Loucy (cell line): ENCODE measurements around the gene CHRNA5.

Source experiments
- EZH2phosphoT487 ChIP-seq: fragments of 200-600 bp; IDR thresholded peaks from 2 replicates; pipeline ENCODE4 v1.6.1; 2018; ENCODE audit warnings: antibody characterized with exemption, mild to moderate bottlenecking, moderate library complexity, borderline replicate concordance
- TF ChIP-seq, protein P1 (sequence below): fragments of 200-600 bp; sonication (generic); conservative IDR thresholded peaks from 2 replicates; pipeline ENCODE4 v1.5.1; 2014; ENCODE audit warnings: mild to moderate bottlenecking, antibody characterized with exemption, low read length

DNA sequence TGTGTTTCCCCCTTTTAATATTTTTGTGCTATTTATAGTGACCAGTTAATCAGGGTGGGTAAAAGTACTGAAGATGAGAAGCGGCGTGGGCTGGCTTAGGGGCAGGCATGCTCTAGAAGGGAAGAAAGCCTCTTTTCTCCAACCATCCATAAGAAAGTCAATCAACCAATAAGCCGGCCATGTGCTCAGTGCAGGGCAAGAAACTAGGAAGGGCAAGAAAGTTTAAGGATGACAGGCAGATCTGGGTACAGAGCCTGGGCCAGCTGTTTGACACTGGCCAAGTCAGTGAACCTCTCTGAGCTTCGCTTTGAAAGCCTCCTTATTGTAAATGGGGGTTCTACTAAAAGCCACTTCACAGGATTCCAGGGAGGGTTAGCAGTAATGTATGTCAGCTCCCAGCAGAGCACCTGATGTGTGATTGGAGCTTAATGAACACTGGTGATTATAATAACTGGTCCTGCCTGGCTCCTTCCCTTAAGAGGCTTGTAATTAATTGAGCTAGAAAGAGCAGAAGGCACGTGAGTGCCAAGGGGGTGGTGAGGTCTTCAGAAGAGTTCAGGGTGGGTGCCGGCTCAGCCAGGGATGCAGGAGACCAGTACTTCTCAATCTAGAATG lies 61.2 kb downstream of the CHRNA5 start:
- TF ChIP-seq, protein P1, sequence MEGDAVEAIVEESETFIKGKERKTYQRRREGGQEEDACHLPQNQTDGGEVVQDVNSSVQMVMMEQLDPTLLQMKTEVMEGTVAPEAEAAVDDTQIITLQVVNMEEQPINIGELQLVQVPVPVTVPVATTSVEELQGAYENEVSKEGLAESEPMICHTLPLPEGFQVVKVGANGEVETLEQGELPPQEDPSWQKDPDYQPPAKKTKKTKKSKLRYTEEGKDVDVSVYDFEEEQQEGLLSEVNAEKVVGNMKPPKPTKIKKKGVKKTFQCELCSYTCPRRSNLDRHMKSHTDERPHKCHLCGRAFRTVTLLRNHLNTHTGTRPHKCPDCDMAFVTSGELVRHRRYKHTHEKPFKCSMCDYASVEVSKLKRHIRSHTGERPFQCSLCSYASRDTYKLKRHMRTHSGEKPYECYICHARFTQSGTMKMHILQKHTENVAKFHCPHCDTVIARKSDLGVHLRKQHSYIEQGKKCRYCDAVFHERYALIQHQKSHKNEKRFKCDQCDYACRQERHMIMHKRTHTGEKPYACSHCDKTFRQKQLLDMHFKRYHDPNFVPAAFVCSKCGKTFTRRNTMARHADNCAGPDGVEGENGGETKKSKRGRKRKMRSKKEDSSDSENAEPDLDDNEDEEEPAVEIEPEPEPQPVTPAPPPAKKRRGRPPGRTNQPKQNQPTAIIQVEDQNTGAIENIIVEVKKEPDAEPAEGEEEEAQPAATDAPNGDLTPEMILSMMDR, result no peak
- no peak for TF ChIP-seq EZH2phosphoT487
